ENCODE data around the gene OR2L13. TPM values are rescaled to one million over a fixed set of nuclear protein-coding genes. Genes with fewer than 3 reads are reported as not detected.

OR2L13 gene
- total RNA-seq, 1 experiment from 2014 or later = not detected

DNA sequence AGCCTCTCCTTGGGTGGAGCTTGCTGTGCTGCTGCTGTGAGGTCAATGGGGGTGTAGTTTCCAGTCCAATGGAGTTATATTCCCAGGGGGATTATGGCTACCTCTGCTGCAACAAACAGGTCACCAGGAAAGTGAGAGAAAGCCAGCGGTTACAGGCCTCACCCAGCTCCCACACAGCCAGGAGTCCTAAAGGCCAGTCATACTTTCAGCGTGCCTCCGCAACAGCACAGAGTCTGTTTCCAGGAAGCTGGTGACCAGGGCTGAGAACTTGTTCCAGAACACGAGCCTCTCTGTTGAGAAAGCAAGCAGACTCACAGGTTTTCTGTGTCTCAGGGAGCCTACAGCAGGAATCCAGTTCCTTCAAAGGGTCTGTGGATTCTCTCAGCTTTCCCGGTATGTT is 32.7 kb downstream of the OR2L13 start (continued):
- TF ChIP-seq PRRX2 (CRISPR knock-in tag; IDR thresholded peaks at IDR 0.05) = no peak
- TF ChIP-seq CREB1 (CRISPR knock-in tag; IDR thresholded peaks at IDR 0.05) = no peak
- TF ChIP-seq SMAD4 (CRISPR knock-in tag; IDR thresholded peaks at IDR 0.05) = no peak
- TF ChIP-seq ZBTB43 (CRISPR knock-in tag; IDR thresholded peaks at IDR 0.05) = no peak
- TF ChIP-seq HMGXB4 (CRISPR knock-in tag; IDR thresholded peaks at IDR 0.05) = no peak
- TF ChIP-seq, protein P1, sequence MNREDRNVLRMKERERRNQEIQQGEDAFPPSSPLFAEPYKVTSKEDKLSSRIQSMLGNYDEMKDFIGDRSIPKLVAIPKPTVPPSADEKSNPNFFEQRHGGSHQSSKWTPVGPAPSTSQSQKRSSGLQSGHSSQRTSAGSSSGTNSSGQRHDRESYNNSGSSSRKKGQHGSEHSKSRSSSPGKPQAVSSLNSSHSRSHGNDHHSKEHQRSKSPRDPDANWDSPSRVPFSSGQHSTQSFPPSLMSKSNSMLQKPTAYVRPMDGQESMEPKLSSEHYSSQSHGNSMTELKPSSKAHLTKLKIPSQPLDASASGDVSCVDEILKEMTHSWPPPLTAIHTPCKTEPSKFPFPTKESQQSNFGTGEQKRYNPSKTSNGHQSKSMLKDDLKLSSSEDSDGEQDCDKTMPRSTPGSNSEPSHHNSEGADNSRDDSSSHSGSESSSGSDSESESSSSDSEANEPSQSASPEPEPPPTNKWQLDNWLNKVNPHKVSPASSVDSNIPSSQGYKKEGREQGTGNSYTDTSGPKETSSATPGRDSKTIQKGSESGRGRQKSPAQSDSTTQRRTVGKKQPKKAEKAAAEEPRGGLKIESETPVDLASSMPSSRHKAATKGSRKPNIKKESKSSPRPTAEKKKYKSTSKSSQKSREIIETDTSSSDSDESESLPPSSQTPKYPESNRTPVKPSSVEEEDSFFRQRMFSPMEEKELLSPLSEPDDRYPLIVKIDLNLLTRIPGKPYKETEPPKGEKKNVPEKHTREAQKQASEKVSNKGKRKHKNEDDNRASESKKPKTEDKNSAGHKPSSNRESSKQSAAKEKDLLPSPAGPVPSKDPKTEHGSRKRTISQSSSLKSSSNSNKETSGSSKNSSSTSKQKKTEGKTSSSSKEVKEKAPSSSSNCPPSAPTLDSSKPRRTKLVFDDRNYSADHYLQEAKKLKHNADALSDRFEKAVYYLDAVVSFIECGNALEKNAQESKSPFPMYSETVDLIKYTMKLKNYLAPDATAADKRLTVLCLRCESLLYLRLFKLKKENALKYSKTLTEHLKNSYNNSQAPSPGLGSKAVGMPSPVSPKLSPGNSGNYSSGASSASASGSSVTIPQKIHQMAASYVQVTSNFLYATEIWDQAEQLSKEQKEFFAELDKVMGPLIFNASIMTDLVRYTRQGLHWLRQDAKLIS (CRISPR knock-in tag; IDR thresholded peaks at IDR 0.05; ENCODE audit: borderline replicate concordance) = no peak
- TF ChIP-seq ATF2 (CRISPR knock-in tag; IDR thresholded peaks at IDR 0.05; ENCODE audit: borderline replicate concordance, low read depth) = no peak
- no peak for TF ChIP-seq ZNF317 (CRISPR knock-in tag; IDR thresholded peaks at IDR 0.05; ENCODE audit: borderline replicate concordance, low read depth)
- no peak for TF ChIP-seq ATF3 (CRISPR knock-in tag; conservative IDR thresholded peaks at IDR 0.05)
- no peak for TF ChIP-seq NFYB (CRISPR knock-in tag; conservative IDR thresholded peaks at IDR 0.05; ENCODE audit: low read depth)
- TF ChIP-seq OVOL2 (CRISPR knock-in tag; IDR thresholded peaks at IDR 0.05; ENCODE audit: borderline replicate concordance) = no peak

GRCh38 chr1:248136811-248137210 is 41.8 kb downstream of the OR2L13 start:
- Mint-ChIP-seq H3K4me3 (no peak overlapping the region), H3K27ac (no peak overlapping the region), H3K4me1 (no peaks in the 10 kb centered on the region), H3K9me3 (peaks cover 89% of the 10 kb centered on the region), H3K36me3 (peaks cover 70% of the 10 kb centered on the region), H3K27me3 (ENCODE audit: low read depth) (peaks cover 7% of the 10 kb centered on the region; the same call in 1 of the 2 replicates)
- ChIA-PET POLR2A (no interaction called here), CTCF (no interaction called here)
- ATAC-seq (no peak), DNase-seq (ENCODE audit: low spot score) (no peak)
- TF ChIP-seq TP53 (CRISPR knock-in tag; IDR thresholded peaks at IDR 0.05) (no peak), TCF7 (CRISPR knock-in tag; IDR thresholded peaks at IDR 0.05; ENCODE audit: low read depth) (no peak), GABPB1 (CRISPR knock-in tag; IDR thresholded peaks at IDR 0.05) (no peak), EMX1 (CRISPR knock-in tag; IDR thresholded peaks at IDR 0.05) (no peak), PREB (CRISPR knock-in tag; IDR thresholded peaks at IDR 0.05; ENCODE audit: borderline replicate concordance) (no peak), ZBTB21 (CRISPR knock-in tag; IDR thresholded peaks at IDR 0.05; ENCODE audit: borderline replicate concordance) (no peak), SMAD4 (CRISPR knock-in tag; IDR thresholded peaks at IDR 0.05) (no peak), CTCF (IDR thresholded peaks at IDR 0.05) (no peak), ZNF317 (CRISPR knock-in tag; IDR thresholded peaks at IDR 0.05; ENCODE audit: borderline replicate concordance, low read depth) (no peak), PRRX2 (CRISPR knock-in tag; IDR thresholded peaks at IDR 0.05) (no peak), NR1H2 (CRISPR knock-in tag; IDR thresholded peaks at IDR 0.05) (no peak), OVOL2 (CRISPR knock-in tag; IDR thresholded peaks at IDR 0.05; ENCODE audit: borderline replicate concordance) (no peak), ESRRA (CRISPR knock-in tag; IDR thresholded peaks at IDR 0.05; ENCODE audit: borderline replicate concordance) (no peak), FOXJ3 (CRISPR knock-in tag; IDR thresholded peaks at IDR 0.05; ENCODE audit: borderline replicate concordance) (no peak)
- TF ChIP-seq, protein P2, sequence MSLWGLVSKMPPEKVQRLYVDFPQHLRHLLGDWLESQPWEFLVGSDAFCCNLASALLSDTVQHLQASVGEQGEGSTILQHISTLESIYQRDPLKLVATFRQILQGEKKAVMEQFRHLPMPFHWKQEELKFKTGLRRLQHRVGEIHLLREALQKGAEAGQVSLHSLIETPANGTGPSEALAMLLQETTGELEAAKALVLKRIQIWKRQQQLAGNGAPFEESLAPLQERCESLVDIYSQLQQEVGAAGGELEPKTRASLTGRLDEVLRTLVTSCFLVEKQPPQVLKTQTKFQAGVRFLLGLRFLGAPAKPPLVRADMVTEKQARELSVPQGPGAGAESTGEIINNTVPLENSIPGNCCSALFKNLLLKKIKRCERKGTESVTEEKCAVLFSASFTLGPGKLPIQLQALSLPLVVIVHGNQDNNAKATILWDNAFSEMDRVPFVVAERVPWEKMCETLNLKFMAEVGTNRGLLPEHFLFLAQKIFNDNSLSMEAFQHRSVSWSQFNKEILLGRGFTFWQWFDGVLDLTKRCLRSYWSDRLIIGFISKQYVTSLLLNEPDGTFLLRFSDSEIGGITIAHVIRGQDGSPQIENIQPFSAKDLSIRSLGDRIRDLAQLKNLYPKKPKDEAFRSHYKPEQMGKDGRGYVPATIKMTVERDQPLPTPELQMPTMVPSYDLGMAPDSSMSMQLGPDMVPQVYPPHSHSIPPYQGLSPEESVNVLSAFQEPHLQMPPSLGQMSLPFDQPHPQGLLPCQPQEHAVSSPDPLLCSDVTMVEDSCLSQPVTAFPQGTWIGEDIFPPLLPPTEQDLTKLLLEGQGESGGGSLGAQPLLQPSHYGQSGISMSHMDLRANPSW (CRISPR knock-in tag; conservative IDR thresholded peaks at IDR 0.05; ENCODE audit: low read depth) = no peak
